ENCODE data around the gene C11orf16. TPM values are rescaled to one million over a fixed set of nuclear protein-coding genes. Genes with fewer than 3 reads are reported as not detected.

The C11orf16 gene
- total and polyA plus RNA-seq, 9 of the 15 experiments (the other 6 are each of a cell fraction or from before 2014, with no cell fraction given) = not detected

GRCh38 chr11:8928981-8929615 is 3.6 kb downstream of the C11orf16 start:
- DNase-seq (ENCODE audit: extremely low read depth in 1 of 4, low spot score in 3 of 4) (no peak), ATAC-seq (no peak), FAIRE-seq (no peak)
- Histone ChIP-seq H2AFZ (ENCODE audit: low read depth, low read length) (no peak overlapping the region), H3K4me1 (replicated peaks in 1 of 2; ENCODE audit: control insufficient read depth in 2 of 2, insufficient read depth in 2 of 2, low read length in 2 of 2) (peaks cover 0 to 6% of the 10 kb centered on the region in 2 experiments; a peak in 2 of 5 replicates), H3K9ac (ENCODE audit: insufficient read depth in 1 of 2, low read depth in 2 of 2, low read length in 2 of 2) (no peak overlapping the region), H3K9me3 (replicated peaks; ENCODE audit: control insufficient read depth, insufficient read depth, low read depth, low read length) (no peaks in the 10 kb centered on the region), H3K4me2 (ENCODE audit: insufficient read depth, low read length) (no peak overlapping the region), H3K27me3 (ENCODE audit: control insufficient read depth in 2 of 2, insufficient read depth in 2 of 2, low read length in 2 of 2) (no peaks in the 10 kb centered on the region; a peak in 1 of 5 replicates), H3K4me3 (no peak overlapping the region), H3K9me1 (ENCODE audit: control insufficient read depth, insufficient read depth, low read length) (peaks cover 2% of the 10 kb centered on the region), H4K20me1 (replicated peaks; ENCODE audit: control insufficient read depth, insufficient read depth, low read length) (no peaks in the 10 kb centered on the region), H3K36me3 (ENCODE audit: control insufficient read depth, insufficient read depth, low read length) (no peaks in the 10 kb centered on the region; the same call in 2 of the 3 replicates), H3K27ac (ENCODE audit: extremely low read depth, low read depth, low read length) (no peak overlapping the region), H3K79me2 (ENCODE audit: control insufficient read depth, insufficient read depth, low read length) (no peaks in the 10 kb centered on the region)
- intact Hi-C loops (cut with micrococcal nuclease) = no loop called here
- in situ Hi-C loops (cut with MboI) = no loop called here
- CTCF ChIA-PET (ENCODE audit: low intra/inter-chr PET ratio) = interaction anchor here (0.7 kb wide), 1 partner anchor 794 kb away, joined by 3 read pairs; no protein-coding TSS in a partner anchor
- no TSS peak for BruUV-seq (replicated peaks)
- WGBS (ENCODE audit: insufficient coverage, low coverage, missing lambda C conversion rate) = 40% methylated on average over 9 of the region's 9 CpGs
- TF ChIP-seq ZKSCAN3 (CRISPR knock-in tag; IDR thresholded peaks at IDR 0.05) = no peak
- no peak for TF ChIP-seq HES1 (IDR thresholded peaks at IDR 0.05; ENCODE audit: low read depth)
- TF ChIP-seq ZNF57 (CRISPR knock-in tag; IDR thresholded peaks at IDR 0.05) = no peak
- TF ChIP-seq GABPA (tag; conservative IDR thresholded peaks at IDR 0.05; ENCODE audit: low read depth) = no peak
- no peak for TF ChIP-seq SP1 (CRISPR knock-in tag; IDR thresholded peaks at IDR 0.05)
- TF ChIP-seq HMG20A (CRISPR knock-in tag; conservative IDR thresholded peaks at IDR 0.05) = no peak
- TF ChIP-seq MXD1 (CRISPR knock-in tag; IDR thresholded peaks at IDR 0.05; ENCODE audit: borderline replicate concordance, poor library complexity, severe bottlenecking) = no peak
- no peak for TF ChIP-seq MYNN (IDR thresholded peaks at IDR 0.05)
- TF ChIP-seq MYNN (CRISPR knock-in tag; IDR thresholded peaks at IDR 0.05) = no peak
- no peak for TF ChIP-seq PRPF4 (IDR thresholded peaks at IDR 0.05; ENCODE audit: insufficient read depth, low read depth, low read length, poor library complexity, severe bottlenecking)
- TF ChIP-seq ZFPM2 (CRISPR knock-in tag; IDR thresholded peaks at IDR 0.05) = no peak
- POLR2A ChIA-PET = interaction anchor here (1.4 kb wide), 1 partner anchor 75 kb away, joined by 3 read pairs; the partner anchor contains the start of gene NRIP3

All from K562 (cell line).